GDM1 (cell line): ENCODE measurements around the gene EIF2S2.
"Not testable (repeated sequence)": the region's sequence is repeated elsewhere in the genome, so short reads cannot be mapped to it uniquely, and the experiment has no call there.

ENCODE experiments used
- DNase-seq: peaks from one replicate; lab custom pipeline; 2025; lab: John Stamatoyannopoulos, UW

The EIF2S2 gene, protein sequence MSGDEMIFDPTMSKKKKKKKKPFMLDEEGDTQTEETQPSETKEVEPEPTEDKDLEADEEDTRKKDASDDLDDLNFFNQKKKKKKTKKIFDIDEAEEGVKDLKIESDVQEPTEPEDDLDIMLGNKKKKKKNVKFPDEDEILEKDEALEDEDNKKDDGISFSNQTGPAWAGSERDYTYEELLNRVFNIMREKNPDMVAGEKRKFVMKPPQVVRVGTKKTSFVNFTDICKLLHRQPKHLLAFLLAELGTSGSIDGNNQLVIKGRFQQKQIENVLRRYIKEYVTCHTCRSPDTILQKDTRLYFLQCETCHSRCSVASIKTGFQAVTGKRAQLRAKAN

DNA sequence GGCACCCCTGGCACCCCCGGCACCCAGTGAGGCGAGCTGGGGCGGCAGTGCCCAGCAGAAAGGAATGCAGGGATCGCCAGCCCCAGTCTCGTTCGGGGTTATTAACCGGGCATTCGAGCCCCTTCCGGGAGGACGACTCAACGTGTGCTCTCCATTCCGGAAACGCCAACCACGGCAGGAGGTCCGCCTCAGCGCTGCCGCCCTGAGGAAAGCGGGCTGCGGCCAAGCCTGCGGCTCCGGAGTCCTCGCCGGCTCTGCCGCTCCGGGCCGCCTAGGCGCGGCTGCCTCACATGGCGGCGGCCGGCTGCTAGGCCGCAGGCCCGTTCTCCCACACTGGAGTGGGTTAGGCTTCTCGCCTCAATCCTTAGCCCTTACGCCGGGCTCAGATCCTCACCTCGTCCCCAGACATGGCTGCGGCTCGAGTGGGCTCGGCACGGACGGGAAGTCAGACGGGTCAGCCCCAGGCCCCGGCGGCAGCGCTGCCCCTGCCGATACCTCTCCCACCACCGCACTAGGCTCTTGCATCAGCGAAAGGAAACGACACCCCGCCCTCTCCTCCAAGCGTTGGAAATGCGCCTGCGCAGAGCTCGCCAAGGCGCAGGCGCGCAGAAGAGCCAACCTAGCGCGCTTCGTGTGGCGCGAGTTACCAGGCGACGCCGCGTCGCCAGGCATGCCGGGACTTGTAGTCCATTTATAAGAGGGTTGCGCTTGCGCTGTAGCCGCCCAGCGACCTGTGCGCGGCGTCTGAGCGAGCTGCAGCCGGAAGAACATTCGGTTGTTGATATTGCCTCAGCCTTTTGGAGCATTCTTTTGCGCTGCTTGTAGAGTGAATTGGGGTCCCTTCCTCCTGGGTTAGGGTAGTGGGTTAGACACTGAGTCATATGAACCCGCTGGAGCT lies at the start of gene EIF2S2:
EIF2S2 (minus strand) TSS at position 542 of the 898 bp plus-strand sequence; CDS start at position 409, 133 bp downstream.
- DNase-seq: peak; percentile 98

DNA sequence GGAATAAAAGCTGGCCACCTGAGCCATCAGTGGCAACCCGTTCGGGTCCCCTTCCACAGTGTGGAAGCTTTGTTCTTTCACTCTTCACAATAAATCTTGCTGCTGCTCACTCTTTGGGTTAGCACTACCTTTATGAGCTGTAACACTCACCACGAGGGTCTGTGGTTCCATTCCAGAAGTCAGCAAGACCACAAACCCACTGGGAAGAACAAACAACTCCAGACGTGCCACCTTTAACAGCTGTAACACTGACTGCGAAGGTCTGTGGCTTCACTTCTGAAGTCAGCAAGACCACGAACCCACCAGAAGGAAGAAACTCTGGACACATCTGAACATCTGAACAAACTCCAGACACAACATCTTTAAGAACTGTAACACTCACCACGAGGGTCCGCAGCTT lies 45.7 kb upstream of the EIF2S2 start:
- peak; percentile 46 for DNase-seq

DNA sequence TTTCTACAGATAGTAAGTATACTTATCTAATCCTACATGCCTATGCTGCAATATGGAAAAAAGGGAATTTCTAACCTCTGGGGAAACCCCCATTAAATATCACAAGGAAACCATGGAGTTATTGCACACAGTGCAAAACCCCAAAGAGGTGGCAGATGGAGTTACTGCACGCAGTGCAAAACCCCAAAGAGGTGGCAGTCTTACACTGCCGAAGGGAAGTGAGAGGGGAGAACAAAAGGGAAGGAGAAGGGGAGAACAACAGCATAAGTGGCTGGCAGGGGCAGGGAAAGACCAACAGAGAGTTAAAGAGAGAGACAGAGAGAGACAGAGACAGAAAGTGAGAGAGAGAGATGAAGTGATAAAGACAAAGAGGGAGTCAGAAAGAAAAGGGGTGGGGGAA lies 43.8 kb upstream of the EIF2S2 start:
- DNase-seq: no peak

DNA sequence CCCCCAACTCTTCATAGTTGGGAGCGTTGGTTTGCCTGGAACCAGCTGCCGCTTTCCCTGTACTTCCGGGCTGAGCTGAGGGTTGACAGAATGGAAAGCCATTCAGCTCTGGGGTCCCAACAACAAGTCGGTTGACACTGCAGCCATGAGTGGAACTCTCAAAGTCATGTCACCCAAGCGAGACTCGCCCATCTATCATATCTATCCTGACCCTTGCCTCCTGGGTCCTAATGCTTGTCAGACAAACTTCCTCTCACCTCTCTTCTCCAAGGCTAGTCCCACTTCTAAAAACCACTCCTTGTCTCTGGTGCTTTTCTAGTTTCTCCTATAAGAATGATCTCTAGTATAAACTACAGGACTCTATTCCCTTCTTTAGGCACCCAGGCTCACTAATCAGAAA lies 41.1 kb upstream of the EIF2S2 start:
- not testable (repeated sequence) for DNase-seq

DNA sequence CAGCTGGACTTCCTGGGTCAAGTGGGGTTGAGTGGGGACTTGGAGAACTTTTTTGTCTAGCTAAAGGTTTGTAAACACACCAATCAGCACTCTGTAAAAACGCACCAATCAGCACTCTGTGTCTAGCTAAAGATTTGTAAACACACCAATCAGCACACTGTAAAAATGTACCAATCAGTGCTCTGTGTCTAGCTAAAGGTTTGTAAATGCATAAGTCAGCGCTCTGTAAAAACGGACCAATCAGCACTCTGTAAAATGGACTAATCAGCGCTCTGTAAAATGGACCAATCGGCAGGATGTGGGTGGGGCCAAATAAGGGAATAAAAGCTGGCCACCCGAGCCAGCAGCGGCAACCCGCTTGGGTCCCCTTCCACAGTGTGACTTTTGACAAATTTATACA lies 40.0 kb upstream of the EIF2S2 start:
- not testable (repeated sequence) for DNase-seq

DNA sequence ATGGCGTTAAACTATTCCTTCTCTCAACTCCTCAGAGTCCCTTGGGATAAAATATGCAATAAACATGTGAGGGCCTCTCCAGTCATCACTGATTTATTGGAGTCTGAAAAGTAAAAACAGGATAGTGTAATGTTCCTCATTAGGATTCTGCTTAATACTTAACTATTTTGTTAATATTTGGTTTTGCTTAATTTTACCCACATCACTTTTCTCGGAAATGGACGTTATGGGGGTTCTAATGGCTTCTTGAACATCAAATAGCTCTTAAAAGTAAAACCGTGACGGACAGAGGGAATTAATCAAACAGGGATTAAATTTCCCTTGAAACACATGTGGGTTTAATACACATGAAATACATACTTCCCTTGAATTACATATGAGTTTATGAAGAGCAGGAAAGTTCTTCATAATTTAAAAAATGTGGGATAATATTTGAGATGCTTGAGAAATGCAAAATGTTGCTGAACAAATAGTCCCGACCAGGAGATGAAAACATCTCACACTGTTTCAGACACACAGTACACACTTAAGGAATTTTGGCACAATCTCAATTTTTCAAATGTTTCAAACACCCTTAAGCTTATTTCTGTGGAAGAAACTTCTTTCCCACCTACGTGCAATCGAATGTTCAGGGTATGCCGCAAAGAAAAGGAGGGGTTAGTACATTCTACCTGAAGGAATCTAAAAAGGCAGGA lies 38.4 kb upstream of the EIF2S2 start:
- no peak for DNase-seq

DNA sequence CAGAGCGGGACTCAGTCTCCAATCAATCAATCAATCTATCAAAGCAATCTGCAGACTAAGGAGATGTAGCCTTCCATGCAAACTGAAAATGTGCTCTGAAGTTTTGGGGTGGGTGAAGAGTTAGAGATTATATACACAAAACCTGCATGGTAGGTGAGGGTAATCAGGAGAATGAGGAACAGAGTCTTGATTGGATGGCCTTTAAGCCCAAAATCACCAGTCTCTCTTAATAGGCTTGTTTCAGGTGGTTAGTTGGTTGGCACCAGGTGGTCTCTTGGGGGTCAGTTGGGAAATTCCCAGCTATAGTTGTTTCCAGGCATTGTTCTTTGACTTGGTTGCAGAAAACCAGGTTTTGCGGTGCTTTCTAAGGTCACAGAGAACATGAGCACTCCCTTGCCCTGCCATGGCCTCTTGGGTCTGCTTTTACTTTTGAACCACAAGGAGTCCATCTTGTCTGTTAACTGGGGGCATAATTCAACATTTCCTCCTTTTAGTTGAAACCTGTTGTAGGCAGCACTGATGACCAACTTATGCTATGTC lies 33.3 kb upstream of the EIF2S2 start:
- no peak for DNase-seq

DNA sequence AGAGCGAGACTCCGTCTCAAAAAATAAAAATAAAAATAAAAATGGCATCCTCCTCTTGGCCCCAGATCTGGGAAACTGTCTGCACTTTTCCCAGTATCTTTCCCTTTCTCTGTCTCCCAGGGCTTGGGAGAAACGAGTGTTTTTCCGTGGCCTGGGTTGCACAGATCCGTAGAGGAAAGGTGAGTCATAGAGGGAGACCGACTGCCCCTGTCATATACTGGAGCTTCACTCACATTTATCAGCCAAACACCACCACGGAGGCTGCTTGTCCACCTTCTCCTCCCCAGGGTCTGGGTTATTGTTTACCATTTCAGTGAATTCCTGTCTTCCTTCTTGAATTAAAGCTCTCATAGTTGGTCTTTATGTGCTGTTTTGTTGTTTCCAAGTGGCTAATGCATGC lies 31.9 kb upstream of the EIF2S2 start:
- no peak for DNase-seq

DNA sequence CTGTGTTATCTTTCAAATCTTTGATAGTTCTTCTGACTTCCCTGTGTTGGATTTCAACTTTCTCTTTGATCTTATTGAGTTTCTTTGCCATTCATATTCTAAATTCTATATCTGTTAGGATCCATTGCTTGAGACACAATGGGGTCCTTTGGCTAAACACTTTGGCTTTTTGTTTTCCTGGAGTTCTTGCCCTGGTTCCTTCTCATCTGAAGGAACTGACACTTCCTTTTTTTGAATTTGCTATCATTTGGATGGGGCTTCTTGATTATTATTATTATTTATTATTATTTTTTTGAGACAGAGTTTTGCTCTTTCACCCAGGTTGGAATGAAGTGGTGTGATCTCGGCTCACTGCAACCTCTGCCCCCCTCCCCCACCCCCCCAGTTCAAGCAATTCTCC lies 30.1 kb upstream of the EIF2S2 start:
- no peak for DNase-seq

DNA sequence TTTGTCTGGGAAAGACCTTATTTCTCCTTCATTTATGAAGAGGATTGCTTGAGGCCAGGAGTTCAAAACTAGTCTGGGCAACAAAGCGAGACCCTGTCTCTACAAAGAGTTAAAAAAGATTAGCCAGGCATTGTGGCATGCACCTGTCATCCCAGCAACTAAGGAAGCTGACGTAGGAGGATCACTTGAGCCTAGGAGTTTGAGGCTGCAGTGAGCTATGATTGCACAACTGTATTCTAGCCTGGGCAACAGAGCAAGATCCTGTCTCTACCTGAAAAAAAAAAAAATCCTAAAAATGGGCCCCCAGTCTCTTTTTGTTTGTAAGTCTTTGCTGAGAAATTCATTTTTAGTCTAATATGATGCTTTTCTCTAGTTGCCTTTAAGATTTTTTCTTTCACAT lies 29.2 kb upstream of the EIF2S2 start:
- no peak for DNase-seq

DNA sequence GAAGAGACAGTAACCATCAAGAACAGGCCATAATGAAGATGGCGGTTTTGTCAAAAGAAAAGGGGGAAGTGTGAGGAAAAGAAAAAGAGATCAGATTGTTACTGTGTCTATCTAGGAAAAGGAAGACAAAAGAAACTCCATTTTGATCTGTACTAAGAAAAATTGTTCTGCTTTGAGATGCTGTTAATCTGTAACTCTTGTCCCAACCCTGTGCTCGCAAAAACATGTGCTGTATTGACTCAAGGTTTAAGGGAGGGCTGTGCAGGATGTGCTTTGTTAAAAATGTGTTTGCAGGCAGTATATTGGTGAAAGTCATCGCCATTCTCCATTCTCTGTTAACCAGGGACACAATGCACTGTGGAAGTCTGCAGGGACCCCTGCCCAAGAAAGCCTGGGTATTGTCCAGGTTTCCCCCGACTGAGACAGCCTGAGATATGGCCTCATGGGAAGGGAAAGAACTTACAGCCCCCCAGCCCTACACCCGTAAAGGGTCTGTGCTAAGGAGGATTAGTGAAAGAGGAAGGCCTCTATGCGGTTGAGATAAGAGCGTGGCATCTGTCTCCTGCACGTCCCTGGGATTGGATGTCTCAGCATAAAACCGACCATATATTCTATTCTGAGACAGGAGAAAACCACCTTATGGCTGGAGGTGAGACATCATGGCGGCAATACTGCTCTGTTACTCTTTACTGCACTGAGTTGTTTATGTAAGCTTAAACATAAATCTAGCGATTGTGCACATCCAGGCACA lies 23.7 kb upstream of the EIF2S2 start:
- DNase-seq: not testable (repeated sequence)

DNA sequence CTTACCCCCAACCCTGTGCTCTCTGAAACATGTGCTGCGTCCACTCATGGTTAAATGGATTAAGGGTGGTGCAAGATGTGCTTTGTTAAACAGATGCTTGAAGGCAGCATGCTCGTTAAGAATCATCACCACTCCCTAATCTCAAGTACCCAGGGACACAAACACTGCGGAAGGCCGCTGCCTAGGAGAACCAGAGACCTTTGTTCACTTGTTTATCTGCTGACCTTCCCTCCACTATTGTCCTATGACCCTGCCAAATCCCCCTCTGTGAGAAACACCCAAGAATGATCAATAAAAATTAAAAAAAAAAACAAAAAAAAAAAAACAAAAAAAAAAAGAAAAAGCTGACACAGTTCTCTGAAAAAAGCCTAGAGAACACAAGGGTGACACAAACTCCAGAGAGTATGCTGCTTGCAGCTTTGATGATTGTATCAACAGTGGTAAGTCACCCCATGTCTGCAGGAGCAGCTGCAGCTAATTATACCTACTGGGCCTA lies 21.4 kb upstream of the EIF2S2 start:
- DNase-seq: not testable (repeated sequence)

DNA sequence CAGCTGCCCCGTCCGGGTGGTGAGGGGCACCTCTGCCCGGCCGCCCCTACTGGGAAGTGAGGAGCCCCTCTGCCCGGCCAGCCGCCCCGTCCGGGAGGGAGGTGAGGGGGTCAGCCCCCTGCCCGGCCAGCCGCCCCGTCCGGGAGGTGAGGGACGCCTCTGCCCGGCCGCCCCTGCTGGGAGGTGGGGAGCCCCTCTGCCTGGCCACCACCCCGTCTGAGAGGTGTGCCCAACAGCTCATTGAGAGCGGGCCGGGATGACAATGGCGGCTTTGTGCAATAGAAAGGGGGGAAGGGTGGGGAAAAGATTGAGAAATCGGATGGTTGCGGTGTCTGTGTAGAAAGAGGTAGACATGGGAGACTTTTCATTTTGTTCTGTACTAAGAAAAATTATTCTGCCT lies 20.9 kb upstream of the EIF2S2 start:
- not testable (repeated sequence) for DNase-seq

DNA sequence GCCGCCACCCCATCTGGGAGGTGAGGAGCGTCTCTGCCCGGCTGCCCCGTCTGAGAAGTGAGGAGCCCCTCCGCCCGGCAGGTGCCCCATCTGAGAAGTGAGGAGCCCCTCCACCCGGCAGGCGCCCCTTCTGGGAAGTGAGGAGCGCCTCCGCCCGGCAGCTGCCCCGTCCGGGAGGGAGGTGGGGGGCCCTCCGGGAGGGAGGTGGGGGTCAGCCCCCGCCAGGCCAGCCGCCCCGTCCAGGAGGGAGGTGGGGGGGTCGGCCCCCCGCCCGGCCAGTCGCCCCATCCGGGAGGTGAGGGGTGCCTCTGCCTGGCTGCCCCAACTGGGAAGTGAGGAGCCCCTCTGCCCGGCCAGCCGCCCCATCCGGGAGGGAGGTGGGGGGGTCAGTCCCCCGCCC lies 20.4 kb upstream of the EIF2S2 start:
- DNase-seq: not testable (repeated sequence)

DNA sequence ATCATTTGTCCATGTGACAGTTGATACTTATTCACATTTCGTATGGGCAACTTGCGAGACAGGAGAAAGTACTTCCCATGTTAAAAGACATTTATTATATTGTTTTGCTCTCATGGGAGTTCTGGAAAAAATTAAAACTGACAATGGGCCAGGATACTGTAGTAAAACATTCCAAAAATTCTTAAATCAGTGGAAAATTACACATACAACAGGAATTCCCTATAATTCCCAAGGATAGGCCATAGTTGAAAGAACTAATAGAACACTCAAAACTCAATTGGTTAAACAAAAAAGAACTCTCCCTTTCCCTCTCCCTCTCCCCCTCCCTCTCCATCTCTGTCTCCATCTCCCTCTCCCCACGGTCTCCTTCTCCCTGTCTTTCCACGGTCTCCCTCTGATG lies 19.4 kb upstream of the EIF2S2 start:
- DNase-seq: no peak

DNA sequence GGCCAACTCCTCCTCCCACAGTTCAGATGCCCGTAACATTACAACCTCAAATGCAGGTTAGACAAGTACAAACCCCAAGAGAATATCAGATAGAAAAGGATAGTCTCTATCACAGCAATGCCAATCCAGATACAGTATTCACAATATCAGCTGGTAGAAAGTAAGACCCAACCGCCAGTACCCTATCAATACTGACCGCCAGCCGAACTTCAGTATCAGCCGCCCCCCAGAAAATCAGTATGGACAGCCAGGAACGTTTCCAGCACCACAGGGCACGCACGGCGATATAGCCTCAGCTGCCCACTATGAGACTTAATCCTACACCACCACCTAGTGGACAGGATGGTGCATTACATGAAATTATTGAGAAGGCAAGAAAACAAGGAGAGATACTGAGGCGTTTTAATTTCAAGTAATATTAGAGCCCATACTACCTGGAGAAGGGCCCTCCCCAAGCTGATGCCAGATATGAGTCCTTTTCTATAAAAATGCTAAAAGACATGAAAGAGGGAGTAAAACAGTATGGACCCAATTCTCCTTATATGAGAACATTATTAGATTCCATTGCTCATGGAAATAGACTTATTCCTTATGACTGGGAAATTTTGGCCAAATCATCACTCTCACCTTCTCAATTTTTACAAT lies 17.6 kb upstream of the EIF2S2 start:
- peak; percentile 41 for DNase-seq

DNA sequence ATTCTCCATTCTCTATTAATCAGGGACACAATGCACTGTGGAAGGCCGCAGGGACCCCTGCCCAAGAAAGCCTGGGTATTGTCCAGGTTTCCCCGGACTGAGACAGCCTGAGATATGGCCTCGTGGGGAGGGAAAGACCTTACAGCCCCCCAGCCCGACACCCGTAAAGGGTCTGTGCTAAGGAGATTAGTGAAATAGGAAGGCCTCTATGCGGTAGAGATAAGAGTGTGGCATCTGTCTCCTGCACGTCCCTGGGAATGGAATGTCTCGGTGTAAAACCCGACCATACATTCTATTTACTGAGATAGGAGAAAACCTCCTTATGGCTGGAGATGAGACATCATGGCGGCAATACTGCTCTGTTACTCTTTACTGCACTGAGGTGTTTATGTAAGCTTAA lies 15.7 kb upstream of the EIF2S2 start:
- DNase-seq: no peak

DNA sequence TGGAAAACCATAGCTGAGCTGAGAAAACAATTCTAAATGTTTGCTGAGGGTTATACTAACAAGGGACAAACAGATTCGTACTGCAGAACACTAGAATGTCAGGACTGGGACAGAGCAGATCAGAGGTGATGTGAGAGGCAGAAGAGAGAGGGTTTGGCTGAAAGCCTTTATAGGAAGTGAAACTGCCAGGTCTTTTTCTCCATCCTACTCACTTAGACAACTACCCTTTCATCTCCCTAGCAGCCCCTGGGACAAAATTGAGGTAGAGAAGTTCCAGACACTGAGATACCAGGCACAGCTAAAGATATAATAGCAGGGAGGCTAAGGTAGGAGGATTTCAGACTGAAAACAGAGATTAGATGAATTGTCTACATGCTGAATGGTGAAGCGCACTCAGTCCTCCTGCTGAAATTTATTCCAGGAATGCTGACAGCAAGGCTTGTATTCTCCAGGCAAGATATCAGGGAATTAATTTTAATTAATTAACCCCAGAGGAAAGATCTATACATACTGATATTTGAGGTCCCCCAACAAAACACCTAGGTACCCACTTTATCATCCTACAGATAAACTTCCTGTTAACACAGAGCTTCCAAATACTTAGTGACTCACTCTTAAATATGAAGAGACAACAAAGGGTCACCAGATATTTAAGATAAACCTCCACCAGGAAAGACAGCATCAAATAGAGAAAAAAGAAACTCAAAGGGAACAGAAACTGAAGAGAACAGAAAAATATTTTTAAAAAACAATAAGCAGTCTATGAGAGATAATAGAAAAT lies 12.6 kb upstream of the EIF2S2 start:
- DNase-seq: no peak

DNA sequence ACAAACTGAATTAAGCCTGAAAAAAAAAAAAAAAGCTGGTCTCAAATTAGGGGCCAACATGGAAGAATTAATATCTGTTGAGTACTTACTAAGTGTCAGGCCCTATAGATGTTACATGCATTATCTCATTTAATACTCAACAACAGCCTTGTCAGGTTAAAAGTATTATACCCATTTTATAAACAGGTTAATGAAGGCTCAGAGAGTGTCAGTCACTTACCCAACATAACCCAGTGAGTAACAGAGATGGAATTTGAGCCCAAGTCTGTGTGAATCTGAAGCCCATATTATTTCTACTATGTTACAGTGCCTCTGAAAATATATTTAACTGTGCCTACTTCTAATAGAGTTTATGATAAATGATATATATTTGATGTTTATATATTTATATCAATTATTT lies 11.3 kb upstream of the EIF2S2 start:
- no peak for DNase-seq
